Kidney (tissue), 14 donors: Measurements from ENCODE around the gene CXCL17. TPM values are rescaled to one million over a fixed set of nuclear protein-coding genes. Genes with fewer than 3 reads are reported as not detected.

Source experiments
- DNase-seq, 5 donors: peaks; one replicate each; pipeline ENCODE4 v3.0.0-alpha.2; 2013 to 2020
- FAIRE-seq: peaks from 2 replicates; lab custom pipeline; 2012; peaks lifted over from hg19 to GRCh38; lab: Jason Lieb, UNC
- H3K27ac ChIP-seq, 2 donors: one replicate each; pipeline ENCODE4 v1.7.0; 2013; ENCODE audit warnings: low read depth in 2 of 2, low read length in 2 of 2, inconsistent platforms in 1 of 2
- H3K27me3 ChIP-seq: one replicate; pipeline ENCODE4 v1.7.1; 2013; ENCODE audit warnings: low read length, inconsistent platforms; ENCODE audit not compliant: control insufficient read depth, insufficient read depth
- H3K36me3 ChIP-seq, 3 donors: one replicate each; pipeline versions ENCODE4 v1.7.0 to v1.7.1; 2013; ENCODE audit warnings: low read length in 3 of 3, control low read depth in 1 of 3, inconsistent platforms in 1 of 3; ENCODE audit not compliant: insufficient read depth in 3 of 3, control insufficient read depth in 2 of 3
- H3K4me1 ChIP-seq, 3 donors: one replicate each; pipeline versions ENCODE4 v1.7.0 to v1.7.1; 2013; ENCODE audit warnings: low read length in 3 of 3, inconsistent platforms in 1 of 3, low read depth in 1 of 3; ENCODE audit not compliant: control insufficient read depth in 2 of 3, insufficient read depth in 2 of 3
- H3K4me3 ChIP-seq, 3 donors: one replicate each; pipeline versions ENCODE4 v1.7.0 to v1.8.1; 2013; ENCODE audit warnings: low read length in 3 of 3, control low read depth in 1 of 3, inconsistent platforms in 1 of 3
- H3K9ac ChIP-seq, 3 donors: one replicate each; pipeline versions ENCODE4 v1.7.0 to v1.7.1; 2013; ENCODE audit warnings: low read length in 3 of 3, control low read depth in 1 of 3, inconsistent platforms in 1 of 3
- H3K9me3 ChIP-seq, 3 donors: one replicate each; pipeline versions ENCODE4 v1.7.0 to v1.7.1; 2013; ENCODE audit warnings: low read length in 3 of 3, control low read depth in 1 of 3, inconsistent platforms in 1 of 3; ENCODE audit not compliant: control insufficient read depth in 2 of 3, insufficient read depth in 1 of 3
- intact Hi-C: fragments of 100-400 bp; cut with DNase I; formaldehyde crosslinking; loops from one replicate; pipeline ENCODE4 v1.11.1; 2022
- polyA plus RNA-seq: library from polyadenylated mRNA; stranded (reverse); fragments of 350-450 nt; fragmentation: Illumina TruSeq; extraction: RNeasy Lipid Tissue Mini Kit (QIAGEN cat#74804); gene quantifications from one replicate; pipeline ENCODE4 v1.2.3, GENCODE V29; 2014; ENCODE audit warnings: low read depth, low replicate concordance; ENCODE audit not compliant: insufficient read depth
- total RNA-seq: library from RNA; stranded (reverse); fragmentation: NEBNext Ultra II Directional; extraction: Animal tissue kit (Norgen Biotek cat#: 25700); gene quantifications from one replicate; pipeline ENCODE4 v1.2.1, GENCODE V29; 2021
- TF ChIP-seq, protein P1 (sequence below): IDR thresholded peaks from 3 replicates; pipeline ENCODE4 v1.5.1; 2012; ENCODE audit warnings: mild to moderate bottlenecking, moderate library complexity, borderline replicate concordance; ENCODE audit not compliant: insufficient read depth; ENCODE audit errors: extremely low read depth
- donor health status: control.
- donor health status: control.
- donor health status: control.
- donor health status: control.
- donor health status: control.
- donor health status: DM: yes; HTN: yes; CAD: no.
- donor health status: Normal renal cell carcinoma (clear cell type).

CXCL17 gene
- total and polyA plus RNA-seq, 2 donors from 2014 or later = not detected

DNA sequence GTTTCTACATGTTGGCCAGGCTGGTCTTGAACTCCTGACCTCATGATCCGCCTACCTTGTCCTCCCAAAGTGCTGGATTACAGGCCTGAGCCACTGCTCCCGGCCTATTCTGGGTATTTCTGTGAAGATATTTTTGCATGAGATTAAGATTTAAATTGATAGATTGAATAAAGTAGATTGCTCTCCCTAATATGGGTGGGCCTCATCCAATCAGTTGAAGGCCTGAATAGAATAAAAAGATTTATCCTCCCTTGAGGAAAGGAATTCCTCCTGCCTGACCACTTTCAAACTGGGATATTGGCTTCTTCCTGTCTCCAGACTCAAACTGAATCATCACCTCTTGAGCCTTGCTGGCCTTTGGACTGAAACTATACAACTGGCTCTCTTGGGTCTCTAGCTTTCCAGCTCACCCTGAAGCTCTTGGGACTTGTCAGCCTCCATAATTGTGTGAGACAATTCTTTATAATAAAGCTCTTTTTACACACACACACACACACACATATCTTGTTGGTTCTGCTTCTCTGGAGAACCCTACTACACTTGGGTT lies 36.1 kb upstream of the CXCL17 start:
- no peaks in the 10 kb centered on the region for H3K9me3 ChIP-seq
- FAIRE-seq = no peak
- no peak for DNase-seq
- H3K4me1 ChIP-seq = no peaks in the 10 kb centered on the region
- no peak overlapping the region for H3K4me3 ChIP-seq
- no peaks in the 10 kb centered on the region for H3K27me3 ChIP-seq
- no peaks in the 10 kb centered on the region for H3K36me3 ChIP-seq
- H3K27ac ChIP-seq = no peak overlapping the region
- TF ChIP-seq, protein P1, sequence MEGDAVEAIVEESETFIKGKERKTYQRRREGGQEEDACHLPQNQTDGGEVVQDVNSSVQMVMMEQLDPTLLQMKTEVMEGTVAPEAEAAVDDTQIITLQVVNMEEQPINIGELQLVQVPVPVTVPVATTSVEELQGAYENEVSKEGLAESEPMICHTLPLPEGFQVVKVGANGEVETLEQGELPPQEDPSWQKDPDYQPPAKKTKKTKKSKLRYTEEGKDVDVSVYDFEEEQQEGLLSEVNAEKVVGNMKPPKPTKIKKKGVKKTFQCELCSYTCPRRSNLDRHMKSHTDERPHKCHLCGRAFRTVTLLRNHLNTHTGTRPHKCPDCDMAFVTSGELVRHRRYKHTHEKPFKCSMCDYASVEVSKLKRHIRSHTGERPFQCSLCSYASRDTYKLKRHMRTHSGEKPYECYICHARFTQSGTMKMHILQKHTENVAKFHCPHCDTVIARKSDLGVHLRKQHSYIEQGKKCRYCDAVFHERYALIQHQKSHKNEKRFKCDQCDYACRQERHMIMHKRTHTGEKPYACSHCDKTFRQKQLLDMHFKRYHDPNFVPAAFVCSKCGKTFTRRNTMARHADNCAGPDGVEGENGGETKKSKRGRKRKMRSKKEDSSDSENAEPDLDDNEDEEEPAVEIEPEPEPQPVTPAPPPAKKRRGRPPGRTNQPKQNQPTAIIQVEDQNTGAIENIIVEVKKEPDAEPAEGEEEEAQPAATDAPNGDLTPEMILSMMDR = no peak
- no peak overlapping the region for H3K9ac ChIP-seq
- intact Hi-C loops = no loop called here

DNA sequence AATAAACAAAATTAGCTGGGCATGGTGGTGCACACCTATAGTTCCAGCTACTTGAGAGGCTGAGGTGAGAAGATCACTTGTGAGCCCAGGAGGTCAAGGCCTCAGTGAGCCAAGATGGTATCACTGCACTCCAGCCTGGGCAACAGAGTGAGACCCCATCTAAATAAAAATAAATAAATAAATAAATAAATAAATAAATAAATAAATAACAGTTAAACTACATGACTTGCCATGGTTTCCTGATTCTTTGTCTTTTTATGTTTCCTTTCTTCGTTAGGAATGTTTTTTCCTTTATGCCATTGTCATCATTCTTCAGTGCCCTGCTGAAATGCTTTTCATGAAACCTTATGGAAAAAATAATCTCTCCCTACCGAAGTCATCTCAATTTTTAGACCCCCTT lies 35.2 kb upstream of the CXCL17 start:
- no peaks in the 10 kb centered on the region for H3K4me1 ChIP-seq
- TF ChIP-seq, protein P1 = no peak
- intact Hi-C loops = no loop called here
- H3K9me3 ChIP-seq = no peaks in the 10 kb centered on the region
- H3K27me3 ChIP-seq = no peaks in the 10 kb centered on the region
- DNase-seq (no peak), FAIRE-seq (no peak)
- H3K9ac ChIP-seq = no peak overlapping the region
- H3K27ac ChIP-seq = no peak overlapping the region
- no peaks in the 10 kb centered on the region for H3K36me3 ChIP-seq
- no peak overlapping the region for H3K4me3 ChIP-seq

DNA sequence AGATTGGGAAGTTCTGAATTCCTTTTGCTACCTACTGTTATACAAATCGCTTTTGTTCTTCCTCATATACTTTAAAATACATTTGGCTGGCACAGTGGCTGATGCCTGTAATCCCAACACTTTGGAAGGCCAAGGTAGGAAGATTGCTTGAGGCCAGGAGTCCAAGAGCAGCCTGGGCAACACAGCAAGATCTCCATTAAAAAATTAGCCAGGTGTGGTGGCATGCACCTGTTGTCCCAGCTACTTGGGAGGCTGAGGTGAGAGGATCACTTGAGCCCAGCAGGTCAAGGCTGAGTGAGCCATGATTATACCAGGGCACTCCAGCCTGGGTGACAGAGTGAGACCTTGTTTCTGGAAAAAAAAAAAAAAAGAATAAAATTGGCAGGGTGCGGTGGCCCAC lies 34.4 kb upstream of the CXCL17 start:
- Histone ChIP-seq H3K27ac (no peak overlapping the region), H3K27me3 (no peaks in the 10 kb centered on the region), H3K4me1 (no peaks in the 10 kb centered on the region), H3K36me3 (no peaks in the 10 kb centered on the region), H3K4me3 (no peak overlapping the region), H3K9me3 (no peaks in the 10 kb centered on the region), H3K9ac (no peak overlapping the region)
- TF ChIP-seq, protein P1 = no peak
- DNase-seq (no peak), FAIRE-seq (no peak)
- intact Hi-C loops = no loop called here

DNA sequence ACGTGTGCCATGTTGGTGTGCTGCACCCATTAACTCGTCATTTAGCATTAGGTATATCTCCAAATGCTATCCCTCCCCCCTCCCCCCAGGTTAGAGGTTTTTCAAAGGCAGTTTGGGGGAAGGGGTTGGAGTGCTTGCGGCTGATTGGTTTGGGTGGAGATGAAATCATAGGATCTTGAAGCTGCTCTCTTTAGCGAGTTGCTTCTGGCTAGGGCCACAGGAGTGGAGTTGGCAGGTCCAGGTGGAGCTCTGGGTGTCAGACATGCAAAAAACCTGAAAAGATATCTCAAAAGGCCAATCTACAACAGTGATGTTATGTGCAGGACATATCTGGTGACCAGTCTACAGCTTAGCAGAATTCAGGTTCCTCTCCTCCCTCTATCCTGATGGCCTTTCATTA lies 32.6 kb upstream of the CXCL17 start:
- no peaks in the 10 kb centered on the region for H3K4me1 ChIP-seq

More for the DNA sequence above, 32.6 kb upstream of the CXCL17 start:
- TF ChIP-seq, protein P1 = no peak
- DNase-seq = no peak
- Histone ChIP-seq H3K9me3 (no peaks in the 10 kb centered on the region), H3K4me3 (no peak overlapping the region), H3K27ac (no peak overlapping the region), H3K27me3 (no peaks in the 10 kb centered on the region), H3K9ac (no peak overlapping the region), H3K36me3 (no peaks in the 10 kb centered on the region)
- intact Hi-C loops = no loop called here
- no peak for FAIRE-seq
